ENCODE measurements around the gene SCN5A. TPM values are rescaled to one million over a fixed set of nuclear protein-coding genes. Genes with fewer than 3 reads are reported as not detected.

Gene SCN5A
- polyA plus RNA-seq, 1 donor from 2014 or later, result not detected

GRCh38 chr3:38643090-38643489 lies 6.4 kb downstream of the SCN5A start:
- Histone ChIP-seq H3K9me3 (ENCODE audit: low read length) (no peaks in the 10 kb centered on the region), H3K79me2 (replicated peaks; ENCODE audit: insufficient read depth, low read length) (no peaks in the 10 kb centered on the region), H3K36me3 (ENCODE audit: insufficient read depth, low read length) (no peaks in the 10 kb centered on the region), H3K27me3 (ENCODE audit: insufficient read depth, low read depth, low read length) (no peaks in the 10 kb centered on the region), H3K9me2 (ENCODE audit: insufficient read depth, low read length) (no peaks in the 10 kb centered on the region), H3K27ac (ENCODE audit: low read length) (no peak overlapping the region), H3K9ac (ENCODE audit: low read length) (no peak overlapping the region), H3K4me2 (ENCODE audit: low read length) (no peak overlapping the region), H3F3A (ENCODE audit: insufficient read depth, low read length, poor library complexity, severe bottlenecking) (no peaks in the 10 kb centered on the region), H4K20me1 (ENCODE audit: insufficient read depth) (no peaks in the 10 kb centered on the region), H3K4me3 (ENCODE audit: low read length) (no peak overlapping the region), H2AFZ (ENCODE audit: low read depth, low read length) (no peak overlapping the region)
- TF ChIP-seq POLR2AphosphoS5 (IDR thresholded peaks at IDR 0.05), result no peak
- TF ChIP-seq SMC3 (conservative IDR thresholded peaks at IDR 0.05; ENCODE audit: poor library complexity), result no peak
- no peak for TF ChIP-seq EZH2 (IDR thresholded peaks at IDR 0.05; ENCODE audit: borderline replicate concordance, insufficient read depth, low read length, poor library complexity, severe bottlenecking)
- no peak for TF ChIP-seq TAF1 (IDR thresholded peaks at IDR 0.05; ENCODE audit: low read depth)
- no peak for TF ChIP-seq CTCF (IDR thresholded peaks at IDR 0.05; ENCODE audit: poor library complexity, severe bottlenecking)
- TF ChIP-seq REST (IDR thresholded peaks at IDR 0.05; ENCODE audit: borderline replicate concordance), result no peak
- no peak for TF ChIP-seq RAD21 (conservative IDR thresholded peaks at IDR 0.05)

- H3K4me3 ChIP-seq (ENCODE audit: low read length), result no peak overlapping the region
- H3K9ac ChIP-seq (ENCODE audit: low read length), result no peak overlapping the region
- H3K79me2 ChIP-seq (replicated peaks; ENCODE audit: insufficient read depth, low read length), result no peaks in the 10 kb centered on the region
- no peaks in the 10 kb centered on the region for H3K36me3 ChIP-seq (ENCODE audit: insufficient read depth, low read length)
- no peak overlapping the region for H2AFZ ChIP-seq (ENCODE audit: low read depth, low read length)
- no peaks in the 10 kb centered on the region for H3K9me2 ChIP-seq (ENCODE audit: insufficient read depth, low read length)
- H3K27ac ChIP-seq (ENCODE audit: low read length), result no peak overlapping the region
- H3K9me3 ChIP-seq (ENCODE audit: low read length), result no peaks in the 10 kb centered on the region
- H3K27me3 ChIP-seq (ENCODE audit: insufficient read depth, low read depth, low read length), result no peaks in the 10 kb centered on the region
- H4K20me1 ChIP-seq (ENCODE audit: insufficient read depth), result no peaks in the 10 kb centered on the region
- no peak for TF ChIP-seq SMC3 (conservative IDR thresholded peaks at IDR 0.05; ENCODE audit: poor library complexity)
- no peak for TF ChIP-seq POLR2AphosphoS5 (IDR thresholded peaks at IDR 0.05)
- H3K4me2 ChIP-seq (ENCODE audit: low read length), result no peak overlapping the region
- H3F3A ChIP-seq (ENCODE audit: insufficient read depth, low read length, poor library complexity, severe bottlenecking), result no peaks in the 10 kb centered on the region
Measured at GRCh38 chr3:38641461-38642110, 7.9 kb downstream of the SCN5A start.

All from neural cell (in vitro differentiated cells).